HG03460 (cell line): ENCODE data around the gene SEMA3G.

Source experiments
- ATAC-seq: cut with Tn5 transposase; IDR thresholded peaks from one replicate; pipeline ENCODE4 v1.9.1; 2021; ENCODE audit not compliant: unreplicated experiment

Gene SEMA3G

GRCh38 chr3:52422669-52423068 lies 22.2 kb downstream of the SEMA3G start:
- ATAC-seq = no peak

- no peak for ATAC-seq
Observed at GRCh38 chr3:52420388-52420787, 24.5 kb downstream of the SEMA3G start.

GRCh38 chr3:52415800-52416199 lies 29.1 kb downstream of the SEMA3G start:
- ATAC-seq = no peak

- ATAC-seq = no peak
Observed at GRCh38 chr3:52408466-52408865, 36.4 kb downstream of the SEMA3G start.

GRCh38 chr3:52407779-52408178 lies 37.1 kb downstream of the SEMA3G start:
- ATAC-seq = no peak

GRCh38 chr3:52406791-52407510 lies 38.0 kb downstream of the SEMA3G start:
- no peak for ATAC-seq

GRCh38 chr3:52406231-52406661 lies 38.7 kb downstream of the SEMA3G start:
- ATAC-seq = no peak

GRCh38 chr3:52405601-52406110 lies 39.2 kb downstream of the SEMA3G start:
- no peak for ATAC-seq

- no peak for ATAC-seq
Observed at GRCh38 chr3:52405066-52405465, 39.8 kb downstream of the SEMA3G start.

- ATAC-seq = no peak
Observed at GRCh38 chr3:52404391-52404790, 40.5 kb downstream of the SEMA3G start.

GRCh38 chr3:52403955-52404354 lies 40.9 kb downstream of the SEMA3G start:
- no peak for ATAC-seq

GRCh38 chr3:52403271-52403841 lies 41.5 kb downstream of the SEMA3G start:
- ATAC-seq = no peak

GRCh38 chr3:52402706-52403270 lies 42.1 kb downstream of the SEMA3G start:
- ATAC-seq = no peak

GRCh38 chr3:52402101-52402521 lies 42.8 kb downstream of the SEMA3G start:
- no peak for ATAC-seq

- no peak for ATAC-seq
Observed at GRCh38 chr3:52401551-52401950, 43.4 kb downstream of the SEMA3G start.

GRCh38 chr3:52401021-52401420 lies 43.9 kb downstream of the SEMA3G start:
- no peak for ATAC-seq

- ATAC-seq = no peak
Observed at GRCh38 chr3:52400275-52400793, 44.6 kb downstream of the SEMA3G start.

- ATAC-seq = no peak
Observed at GRCh38 chr3:52399593-52399992, 45.3 kb downstream of the SEMA3G start.

- no peak for ATAC-seq
Observed at GRCh38 chr3:52399131-52399530, 45.8 kb downstream of the SEMA3G start.

- no peak for ATAC-seq
Observed at GRCh38 chr3:52398670-52399081, 46.2 kb downstream of the SEMA3G start.

- ATAC-seq = no peak
Observed at GRCh38 chr3:52397676-52398399, 47.1 kb downstream of the SEMA3G start.
